HG03159 (cell line): Measurements from ENCODE around the gene ZNF182.
"Not testable (repeated sequence)": the region's sequence is repeated elsewhere in the genome, so short reads cannot be mapped to it uniquely, and the experiment has no call there.

Experiments used
- ATAC-seq: cut with Tn5 transposase; IDR thresholded peaks from one replicate; pipeline ENCODE4 v1.9.1; 2021; ENCODE audit warnings: mild to moderate bottlenecking, moderate library complexity; ENCODE audit not compliant: unreplicated experiment

ZNF182 gene

GRCh38 chrX:48002319-48002718 lies 1.5 kb downstream of the ZNF182 start:
- no peak for ATAC-seq

- ATAC-seq, result no peak
Observed at GRCh38 chrX:48001260-48001659, 2.5 kb downstream of the ZNF182 start.

GRCh38 chrX:47992669-47993068 lies 11.1 kb downstream of the ZNF182 start:
- no peak for ATAC-seq

GRCh38 chrX:47992095-47992380 lies 11.8 kb downstream of the ZNF182 start:
- no peak for ATAC-seq

GRCh38 chrX:47991263-47992094 lies 12.3 kb downstream of the ZNF182 start:
- ATAC-seq, result no peak

- ATAC-seq, result no peak
Observed at GRCh38 chrX:47976254-47977151, 27.3 kb downstream of the ZNF182 start.

DNA sequence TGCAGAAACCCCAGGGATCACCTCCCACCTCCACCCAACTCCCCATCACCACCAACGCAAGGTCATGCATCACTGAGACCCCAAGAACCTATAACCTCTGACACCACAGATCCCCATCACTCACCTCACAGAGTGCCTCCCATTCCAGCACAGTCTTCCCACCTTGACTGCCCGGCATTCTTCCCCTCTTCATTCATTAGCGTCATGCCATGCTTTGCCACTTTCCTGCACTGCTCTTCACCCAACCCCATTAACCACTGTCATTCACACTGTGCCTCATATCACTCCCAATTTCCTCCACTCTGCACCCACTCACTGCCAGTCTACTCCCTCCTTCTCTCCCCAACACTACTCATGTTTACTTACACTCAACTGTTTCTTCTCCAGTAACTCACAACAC lies 30.6 kb downstream of the ZNF182 start:
- ATAC-seq, result no peak

- not testable (repeated sequence) for ATAC-seq
Observed at GRCh38 chrX:47965526-47965925, 38.3 kb downstream of the ZNF182 start.

DNA sequence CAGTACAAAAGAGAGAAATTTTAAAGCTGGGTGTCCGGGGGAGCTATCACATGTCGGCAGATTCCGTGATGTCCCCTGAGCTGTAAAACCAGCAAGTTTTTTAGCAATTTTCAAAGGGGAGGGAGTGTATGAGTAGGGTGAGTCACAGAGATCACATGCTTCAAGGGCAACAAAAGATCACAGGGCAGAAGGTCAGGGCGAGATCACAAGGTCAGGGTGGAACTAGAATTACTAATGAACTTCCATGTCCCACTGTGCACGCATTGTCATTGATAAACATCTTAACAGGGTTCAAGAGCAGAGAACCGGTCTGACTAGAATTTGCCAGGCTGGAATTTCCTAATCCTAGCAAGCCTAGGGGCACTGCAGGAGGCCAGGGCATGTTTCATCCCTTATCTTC lies 42.0 kb downstream of the ZNF182 start:
- ATAC-seq, result not testable (repeated sequence)

DNA sequence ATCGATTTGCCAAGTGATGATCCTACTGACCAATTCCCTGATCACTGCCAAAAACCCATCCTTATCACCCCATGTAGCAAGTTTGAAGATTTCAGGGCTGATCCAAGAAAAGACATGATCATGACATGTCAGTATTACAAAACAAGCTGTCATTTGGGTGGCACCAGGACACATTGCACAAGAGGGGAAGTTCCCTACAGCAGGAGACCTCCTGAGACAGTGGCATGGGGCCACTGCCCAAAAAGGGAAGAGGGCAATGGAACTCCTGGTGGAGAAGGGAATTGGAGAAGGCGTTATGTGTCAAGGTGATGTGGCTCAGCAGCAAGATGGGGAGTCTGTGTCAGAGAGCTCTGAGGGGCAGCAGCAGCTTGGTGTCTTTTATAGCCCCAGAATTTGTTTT lies 43.4 kb downstream of the ZNF182 start:
- no peak for ATAC-seq

DNA sequence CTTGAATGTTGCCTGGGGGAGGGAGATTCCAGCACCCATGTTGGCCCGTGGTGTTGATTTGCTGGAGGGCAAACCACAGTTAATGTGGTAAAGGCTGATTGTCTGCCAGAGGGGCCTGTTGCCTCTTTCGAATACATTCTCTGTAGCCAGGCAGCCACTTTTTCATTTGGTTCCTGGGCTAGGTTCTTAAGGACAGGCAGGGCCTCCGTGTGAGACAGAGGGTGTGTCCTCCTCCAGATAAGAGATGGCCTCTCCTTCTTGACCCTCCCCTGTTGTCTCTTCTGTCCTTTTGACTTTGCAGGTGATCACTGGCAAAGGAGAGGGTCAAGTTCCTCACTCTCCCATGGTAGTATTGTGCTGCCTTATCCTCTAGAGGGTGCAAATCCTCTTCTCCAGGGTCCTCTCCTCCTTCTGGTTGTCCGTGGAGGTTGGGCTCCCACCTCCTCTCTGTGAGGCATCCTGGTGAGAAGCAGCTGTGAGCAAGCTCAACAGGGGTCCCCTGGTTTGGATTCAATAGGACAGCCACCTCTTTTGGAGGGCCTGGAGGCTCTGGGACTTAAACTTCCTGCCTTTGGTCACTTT lies 44.9 kb downstream of the ZNF182 start:
- ATAC-seq, result no peak

- not testable (repeated sequence) for ATAC-seq
Observed at GRCh38 chrX:47958206-47958605, 45.6 kb downstream of the ZNF182 start.

DNA sequence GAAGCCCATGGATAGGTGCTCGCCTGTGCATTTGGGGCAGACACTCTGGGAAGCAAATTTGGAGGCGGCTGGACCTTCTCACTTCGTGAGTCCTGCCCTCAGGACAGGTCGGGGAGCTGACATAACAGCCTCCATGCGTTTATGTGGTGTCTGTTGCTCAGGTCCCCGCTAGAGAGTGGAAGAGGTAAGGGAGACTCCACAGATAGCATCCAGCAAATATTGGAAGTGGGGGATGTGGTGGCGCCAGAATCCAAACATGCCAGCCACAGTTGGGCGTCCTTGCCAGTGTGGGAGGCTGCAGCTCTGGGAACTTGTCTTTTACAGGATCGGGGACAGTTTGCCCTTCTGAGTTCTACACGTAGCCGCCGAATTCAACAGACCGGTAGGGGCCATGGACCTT lies 47.8 kb downstream of the ZNF182 start:
- ATAC-seq, result no peak

DNA sequence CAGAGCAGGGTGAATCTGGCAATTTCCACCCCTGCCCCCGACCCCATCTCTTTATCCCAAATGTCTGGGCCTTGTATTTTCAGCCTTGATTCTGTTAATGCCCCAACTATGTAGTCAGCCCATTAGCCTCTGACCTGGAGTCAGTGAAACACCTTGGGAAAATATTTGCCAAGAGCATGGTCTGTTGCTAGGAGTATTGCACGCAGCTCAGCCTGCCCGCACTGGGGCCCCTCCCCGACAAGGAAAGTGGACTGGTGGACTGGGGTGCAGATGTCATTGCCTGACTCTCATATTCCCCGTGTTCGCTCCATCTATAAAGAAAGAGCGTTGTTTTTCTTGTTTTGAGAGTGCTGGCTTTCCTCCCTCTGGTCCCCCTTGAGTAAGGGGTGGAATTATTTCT lies 48.5 kb downstream of the ZNF182 start:
- ATAC-seq, result not testable (repeated sequence)

- no peak for ATAC-seq
Observed at GRCh38 chrX:47941423-47941822, 62.4 kb downstream of the ZNF182 start.

GRCh38 chrX:47940448-47940847 lies 63.3 kb downstream of the ZNF182 start:
- no peak for ATAC-seq

- no peak for ATAC-seq
Observed at GRCh38 chrX:47936940-47937317, 66.9 kb downstream of the ZNF182 start.

- no peak for ATAC-seq
Observed at GRCh38 chrX:47936224-47936939, 67.4 kb downstream of the ZNF182 start.

DNA sequence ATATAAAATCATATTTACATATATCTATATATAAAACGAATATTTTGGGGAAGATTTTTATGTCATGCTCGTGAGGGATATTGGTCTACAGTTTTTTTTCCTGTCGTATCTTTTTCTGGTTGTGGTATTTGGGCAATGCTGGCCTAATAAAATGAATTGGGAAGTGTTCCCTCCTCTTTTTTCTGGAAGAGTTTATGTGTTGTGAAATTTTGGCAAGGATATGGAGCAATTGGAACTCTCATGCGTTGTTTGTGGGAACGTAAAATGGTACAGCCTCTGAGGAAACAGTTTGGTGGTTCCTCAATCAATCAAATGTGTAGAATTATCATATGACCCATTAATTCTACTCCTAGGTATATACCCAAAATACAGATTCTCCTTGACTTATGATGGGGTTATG lies 69.8 kb downstream of the ZNF182 start:
- ATAC-seq, result no peak

DNA sequence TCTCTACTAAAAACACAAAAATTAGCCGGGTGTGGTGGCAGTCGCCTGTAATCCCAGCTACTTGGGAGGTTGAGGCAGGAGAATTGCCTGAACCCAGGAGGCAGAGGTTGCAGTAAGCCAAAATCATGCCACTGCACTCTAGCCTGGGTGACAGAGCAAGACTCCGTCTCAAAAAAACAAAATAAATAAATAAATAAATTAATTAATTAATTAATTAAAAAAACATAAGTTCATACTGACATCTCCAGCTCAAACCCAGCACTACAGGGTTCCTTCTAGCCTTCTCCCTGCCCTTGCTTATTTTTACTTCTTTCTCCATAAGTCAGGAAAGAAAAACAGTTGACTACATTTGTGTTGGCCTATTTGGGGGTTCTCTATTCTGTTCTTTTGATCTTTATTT lies 71.8 kb downstream of the ZNF182 start:
- ATAC-seq, result not testable (repeated sequence)

DNA sequence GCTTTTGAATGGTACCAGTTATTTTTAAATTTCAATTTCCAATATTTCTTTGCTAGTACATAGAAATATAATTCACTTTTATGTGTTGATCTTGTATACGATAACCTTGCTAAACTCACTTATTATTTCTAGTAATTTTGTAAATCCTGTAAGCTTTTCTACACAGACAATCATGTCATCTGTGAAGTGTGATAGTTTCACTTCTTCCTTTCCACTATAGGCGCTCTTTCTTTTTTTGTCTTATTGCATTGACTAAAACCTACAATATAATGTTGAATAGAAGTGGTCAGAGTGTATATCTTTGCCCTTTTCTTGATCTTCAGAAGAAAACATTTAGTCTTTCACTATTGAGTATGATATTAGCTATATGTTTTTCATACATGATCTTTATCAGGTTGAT lies 76.6 kb downstream of the ZNF182 start:
- ATAC-seq, result no peak
